GM12891 (cell line): Measurements from ENCODE around the gene PROP1.
"Not testable (repeated sequence)": the region's sequence is repeated elsewhere in the genome, so short reads cannot be mapped to it uniquely, and the experiment has no call there.

ENCODE experiments used
- DNase-seq: peaks from one replicate; pipeline ENCODE4 v3.0.0; 2011; ENCODE audit warnings: low spot score; ENCODE audit not compliant: insufficient read length
- FAIRE-seq: peaks from 2 replicates; lab custom pipeline; 2011; peaks lifted over from hg19 to GRCh38; lab: Jason Lieb, UNC
- PAX5 ChIP-seq: IDR thresholded peaks from 2 replicates; pipeline ENCODE4 v1.6.1; 2011; ENCODE audit warnings: low read length, moderate library complexity, mild to moderate bottlenecking; ENCODE audit not compliant: insufficient read depth, severe bottlenecking
- POLR2A ChIP-seq: IDR thresholded peaks from 2 replicates; pipeline ENCODE4 v1.6.1; 2011; ENCODE audit warnings: low read depth, low read length, control low read depth
- POLR2AphosphoS5 ChIP-seq: IDR thresholded peaks from 2 replicates; pipeline ENCODE4 v1.6.1; 2011; ENCODE audit warnings: low read depth, low read length, control low read depth
- POU2F2 ChIP-seq: IDR thresholded peaks from 2 replicates; pipeline ENCODE4 v1.6.1; 2011; ENCODE audit warnings: low read depth, mild to moderate bottlenecking, control low read depth, low read length, moderate library complexity
- SPI1 ChIP-seq: IDR thresholded peaks from 2 replicates; pipeline ENCODE4 v1.6.1; 2011; ENCODE audit warnings: low read depth, low read length, control low read depth
- TAF1 ChIP-seq: IDR thresholded peaks from 2 replicates; pipeline ENCODE4 v1.6.1; 2011; ENCODE audit warnings: low read depth, low read length, control low read depth

PROP1 gene

DNA sequence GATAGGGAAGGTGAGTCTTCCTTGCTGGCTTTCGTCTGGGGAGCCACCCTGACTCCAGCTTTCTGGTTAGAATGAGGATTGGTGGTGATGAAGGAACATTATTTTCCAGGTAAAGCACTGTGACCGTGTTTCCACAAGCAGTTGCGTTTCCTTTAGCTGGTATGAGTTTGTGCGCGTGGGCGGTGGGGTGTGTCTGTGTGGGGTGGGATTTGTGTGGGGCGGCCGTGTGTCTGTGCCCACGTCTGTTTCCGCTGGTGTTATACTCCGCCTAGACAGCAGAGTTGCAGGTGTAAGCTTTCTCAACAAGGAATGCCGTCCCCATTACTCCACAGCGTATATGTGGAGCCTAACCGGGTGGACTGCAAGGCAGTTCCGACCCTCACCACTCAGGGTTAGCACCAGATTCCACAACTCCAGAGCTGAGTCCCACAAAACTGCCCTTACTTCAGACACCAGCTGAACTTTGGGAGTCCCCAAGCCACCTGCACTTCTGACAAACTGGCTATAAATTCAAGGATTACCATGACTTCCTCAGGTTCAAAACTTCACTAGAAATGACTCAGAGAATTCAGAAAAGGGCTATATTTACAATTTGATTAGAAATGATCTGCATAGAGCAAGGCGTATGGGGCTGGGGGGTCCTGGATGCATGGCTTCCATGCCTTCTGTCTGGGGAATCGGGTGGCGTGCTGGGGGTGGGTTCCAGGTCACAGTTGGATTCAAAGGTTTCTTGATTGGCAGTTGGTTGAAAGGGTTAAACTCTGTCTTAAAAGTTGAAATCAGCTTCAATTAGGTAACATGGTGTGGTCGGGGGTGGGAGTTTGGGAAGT lies 29.8 kb downstream of the PROP1 start:
- no peak for TF ChIP-seq SPI1
- no peak for TF ChIP-seq POLR2A
- DNase-seq (no peak), FAIRE-seq (no peak)

DNA sequence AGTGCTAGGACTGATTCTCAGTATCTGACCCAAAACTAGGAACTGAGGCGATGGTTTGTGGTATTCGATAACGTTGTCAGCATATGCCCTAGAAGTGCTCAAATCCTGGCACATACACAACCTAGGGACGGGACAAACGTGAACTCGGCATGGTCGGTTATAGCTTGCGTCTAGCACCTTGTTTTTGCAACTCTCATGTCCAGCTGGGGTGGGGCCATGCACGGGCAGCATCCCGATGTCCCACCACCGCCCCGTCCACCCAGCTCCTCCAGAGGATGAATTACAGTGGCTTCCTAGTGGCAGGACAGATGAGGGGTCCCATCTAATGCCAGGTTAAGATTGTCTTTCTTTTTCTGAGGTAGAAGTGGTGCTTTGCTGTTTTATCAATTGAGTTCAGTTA lies 31.6 kb downstream of the PROP1 start:
- no peak for FAIRE-seq
- no peak for DNase-seq
- TF ChIP-seq SPI1 (no peak), TAF1 (no peak), PAX5 (no peak)

- DNase-seq (no peak), FAIRE-seq (no peak)
- TF ChIP-seq POU2F2 (no peak), POLR2AphosphoS5 (no peak), PAX5 (no peak), POLR2A (no peak)
These were observed 32.1 kb downstream of the PROP1 start for GRCh38 chr5:177963966-177964365.

GRCh38 chr5:177959315-177959714 lies 36.7 kb downstream of the PROP1 start:
- TF ChIP-seq POU2F2 (no peak), POLR2A (no peak), SPI1 (no peak), PAX5 (no peak), TAF1 (no peak), POLR2AphosphoS5 (no peak)
- no peak for FAIRE-seq
- no peak for DNase-seq

DNA sequence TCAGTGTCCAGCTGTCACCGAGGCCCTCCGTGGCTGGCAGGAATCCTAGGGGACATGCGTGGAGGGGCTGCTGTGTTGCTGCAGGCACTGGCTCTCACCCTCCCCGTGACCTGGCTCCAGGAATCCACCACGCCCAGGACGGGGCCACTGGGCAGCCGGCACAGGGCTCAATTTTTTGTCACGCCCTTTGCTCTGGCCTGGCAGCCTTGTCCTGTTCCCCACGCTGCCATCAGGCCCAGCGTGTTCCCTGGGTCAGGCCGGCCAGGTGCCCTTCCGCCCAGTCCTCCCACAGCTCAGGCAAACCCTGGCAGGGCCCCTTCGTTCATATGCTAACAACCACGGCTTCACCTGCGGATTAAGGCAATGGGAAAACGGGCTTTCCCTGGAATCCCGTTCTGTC lies 37.3 kb downstream of the PROP1 start:
- DNase-seq (no peak), FAIRE-seq (no peak)
- TF ChIP-seq POU2F2: no peak
- TF ChIP-seq PAX5: no peak
- TF ChIP-seq POLR2A: no peak
- TF ChIP-seq SPI1: no peak
- no peak for TF ChIP-seq POLR2AphosphoS5
- TF ChIP-seq TAF1: no peak

- TF ChIP-seq POU2F2 (no peak), PAX5 (no peak), POLR2AphosphoS5 (no peak), POLR2A (no peak), SPI1 (no peak), TAF1 (no peak)
- FAIRE-seq (no peak), DNase-seq (no peak)
These were observed 38.8 kb downstream of the PROP1 start for GRCh38 chr5:177957241-177957640.

GRCh38 chr5:177953101-177953500 lies 42.9 kb downstream of the PROP1 start:
- not testable (repeated sequence) for FAIRE-seq, DNase-seq

DNA sequence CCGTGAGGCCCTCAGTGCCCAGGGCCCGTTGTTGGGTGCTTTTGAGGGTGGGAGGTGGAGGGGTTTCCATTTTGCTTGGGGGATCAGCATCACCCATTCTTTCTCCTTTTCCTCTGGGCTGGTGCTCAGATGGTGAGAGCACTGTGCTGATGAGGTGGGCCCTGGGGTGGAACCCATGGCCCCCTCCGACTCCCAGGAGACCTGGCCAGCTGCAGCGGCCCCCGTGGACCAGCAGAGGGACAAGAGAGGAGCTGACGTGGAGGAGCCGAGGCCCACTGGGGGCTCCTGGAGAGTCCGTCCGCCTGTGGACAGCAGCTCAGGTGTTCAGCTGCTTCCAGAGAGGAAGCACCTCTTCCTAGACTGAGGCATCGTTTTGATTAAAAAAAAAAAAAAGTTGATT lies 46.4 kb downstream of the PROP1 start:
- peak; percentile 16 for FAIRE-seq
- DNase-seq: not testable (repeated sequence)

DNA sequence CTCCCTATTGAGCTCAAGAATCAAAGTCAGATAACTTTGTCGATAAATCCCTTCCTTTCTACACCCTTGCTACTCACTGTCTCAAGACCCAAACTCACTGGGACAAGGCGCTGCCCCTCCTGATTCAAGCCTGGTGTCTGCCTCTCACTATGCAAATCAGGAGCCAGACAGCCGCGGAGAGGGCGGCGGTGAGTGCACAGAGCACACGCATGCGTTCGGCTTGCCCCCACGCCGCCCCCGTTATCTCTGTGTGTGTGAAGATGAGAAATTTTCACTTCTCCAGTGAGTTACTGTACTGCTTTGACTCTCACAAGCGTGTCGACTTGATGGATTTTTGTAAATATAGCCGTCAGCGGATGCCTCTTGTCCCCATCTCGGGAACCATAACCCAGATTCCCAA lies 47.0 kb downstream of the PROP1 start:
- not testable (repeated sequence) for DNase-seq
- FAIRE-seq: peak; percentile 92

DNA sequence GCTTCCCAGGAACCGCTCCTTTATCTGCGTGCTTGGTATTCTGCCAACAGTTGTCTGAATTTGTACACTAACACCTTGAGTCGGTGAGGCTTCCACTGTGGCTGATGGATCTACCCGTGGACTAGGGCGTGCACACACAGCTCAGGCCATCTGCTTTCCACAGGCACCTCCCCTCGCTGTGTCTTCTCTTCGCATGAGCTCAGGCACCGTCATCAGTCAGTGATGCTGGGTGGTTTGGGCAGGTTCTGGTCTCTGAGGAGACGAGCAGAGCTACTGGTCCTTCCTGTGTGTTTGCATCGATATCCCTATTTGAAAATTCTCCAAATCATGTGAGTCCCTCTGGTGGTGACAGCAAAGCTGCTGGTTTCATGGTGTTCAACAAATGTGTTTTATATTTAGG lies 48.1 kb downstream of the PROP1 start:
- peak; percentile 20 for FAIRE-seq

GRCh38 chr5:177945601-177946283 lies 50.3 kb downstream of the PROP1 start:
- peak; percentile 26 for FAIRE-seq
- not testable (repeated sequence) for DNase-seq

More for the DNA sequence above, 48.1 kb downstream of the PROP1 start:
- not testable (repeated sequence) for DNase-seq

DNA sequence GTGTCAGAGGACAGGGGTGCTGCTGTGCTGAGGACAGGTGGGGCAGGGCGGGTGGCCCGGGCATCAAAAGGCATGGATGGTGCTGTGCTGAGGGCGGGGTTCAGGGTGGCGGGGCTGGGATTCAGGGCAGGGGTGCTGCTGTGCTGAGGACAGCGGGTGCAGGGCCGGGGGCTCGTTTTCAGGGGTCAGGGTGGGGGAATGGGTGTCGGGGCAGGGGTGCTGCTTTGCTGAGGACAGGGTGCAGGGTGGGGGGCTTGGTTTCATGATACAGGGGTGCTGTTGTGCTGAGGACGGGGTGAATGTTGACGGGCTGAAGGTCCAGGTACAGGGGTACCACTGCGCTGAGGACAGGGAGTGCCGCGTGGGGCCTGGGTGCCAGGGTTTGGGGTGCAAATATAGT lies 50.9 kb downstream of the PROP1 start:
- FAIRE-seq: peak; percentile 35

GRCh38 chr5:177943805-177944736 lies 52.0 kb downstream of the PROP1 start:
- peak; percentile 94 for FAIRE-seq
- not testable (repeated sequence) for DNase-seq

More for the DNA sequence above, 50.9 kb downstream of the PROP1 start:
- not testable (repeated sequence) for DNase-seq

- not testable (repeated sequence) for DNase-seq
- peak; percentile 5 for FAIRE-seq
These were observed 53.1 kb downstream of the PROP1 start for GRCh38 chr5:177942896-177943295.
